Kidney (tissue), 14 donors: ENCODE results near the gene OTUB2. TPM values are rescaled to one million over a fixed set of nuclear protein-coding genes. Genes with fewer than 3 reads are reported as not detected.
A peak's percentile ranks its signal among the peaks of the same experiment; 100 is the strongest.

Experiments used
- DNase-seq, 5 donors: peaks; one replicate each; pipeline ENCODE4 v3.0.0-alpha.2; 2013 to 2020
- FAIRE-seq: peaks from 2 replicates; lab custom pipeline; 2012; peaks lifted over from hg19 to GRCh38; lab: Jason Lieb, UNC
- H3K27ac ChIP-seq, 2 donors: one replicate each; pipeline ENCODE4 v1.7.0; 2013; ENCODE audit warnings: low read depth in 2 of 2, low read length in 2 of 2, inconsistent platforms in 1 of 2
- H3K27me3 ChIP-seq: one replicate; pipeline ENCODE4 v1.7.1; 2013; ENCODE audit warnings: low read length, inconsistent platforms; ENCODE audit not compliant: control insufficient read depth, insufficient read depth
- H3K36me3 ChIP-seq, 3 donors: one replicate each; pipeline versions ENCODE4 v1.7.0 to v1.7.1; 2013; ENCODE audit warnings: low read length in 3 of 3, control low read depth in 1 of 3, inconsistent platforms in 1 of 3; ENCODE audit not compliant: insufficient read depth in 3 of 3, control insufficient read depth in 2 of 3
- H3K4me1 ChIP-seq, 3 donors: one replicate each; pipeline versions ENCODE4 v1.7.0 to v1.7.1; 2013; ENCODE audit warnings: low read length in 3 of 3, inconsistent platforms in 1 of 3, low read depth in 1 of 3; ENCODE audit not compliant: control insufficient read depth in 2 of 3, insufficient read depth in 2 of 3
- H3K4me3 ChIP-seq, 3 donors: one replicate each; pipeline versions ENCODE4 v1.7.0 to v1.8.1; 2013; ENCODE audit warnings: low read length in 3 of 3, control low read depth in 1 of 3, inconsistent platforms in 1 of 3
- H3K9ac ChIP-seq, 3 donors: one replicate each; pipeline versions ENCODE4 v1.7.0 to v1.7.1; 2013; ENCODE audit warnings: low read length in 3 of 3, control low read depth in 1 of 3, inconsistent platforms in 1 of 3
- H3K9me3 ChIP-seq, 3 donors: one replicate each; pipeline versions ENCODE4 v1.7.0 to v1.7.1; 2013; ENCODE audit warnings: low read length in 3 of 3, control low read depth in 1 of 3, inconsistent platforms in 1 of 3; ENCODE audit not compliant: control insufficient read depth in 2 of 3, insufficient read depth in 1 of 3
- CTCF ChIP-seq: IDR thresholded peaks from 3 replicates; pipeline ENCODE4 v1.5.1; 2012; ENCODE audit warnings: mild to moderate bottlenecking, moderate library complexity, borderline replicate concordance; ENCODE audit not compliant: insufficient read depth; ENCODE audit errors: extremely low read depth
- intact Hi-C: fragments of 100-400 bp; cut with DNase I; formaldehyde crosslinking; loops from one replicate; pipeline ENCODE4 v1.11.1; 2022
- polyA plus RNA-seq: library from polyadenylated mRNA; stranded (reverse); fragments of 350-450 nt; fragmentation: Illumina TruSeq; extraction: RNeasy Lipid Tissue Mini Kit (QIAGEN cat#74804); gene quantifications from one replicate; pipeline ENCODE4 v1.2.3, GENCODE V29; 2014; ENCODE audit warnings: low read depth, low replicate concordance; ENCODE audit not compliant: insufficient read depth
- total RNA-seq: library from RNA; stranded (reverse); fragmentation: NEBNext Ultra II Directional; extraction: Animal tissue kit (Norgen Biotek cat#: 25700); gene quantifications from one replicate; pipeline ENCODE4 v1.2.1, GENCODE V29; 2021
- donor health status: control.
- donor health status: control.
- donor health status: control.
- donor health status: control.
- donor health status: control.
- donor health status: DM: yes; HTN: yes; CAD: no.
- donor health status: Normal renal cell carcinoma (clear cell type).

The OTUB2 gene
- total and polyA plus RNA-seq, 2 donors from 2014 or later: 1.1 to 1.6 TPM

- Histone ChIP-seq H3K27ac (no peak overlapping the region), H3K36me3 (peaks cover 0 to 5% (median 2%) of the 10 kb centered on the region in 3 donors), H3K4me1 (no peaks in the 10 kb centered on the region), H3K9me3 (no peaks in the 10 kb centered on the region), H3K4me3 (no peak overlapping the region), H3K9ac (no peak overlapping the region), H3K27me3 (no peaks in the 10 kb centered on the region)
- intact Hi-C loops: no loop called here
- TF ChIP-seq CTCF: no peak
- DNase-seq (no peak), FAIRE-seq (no peak)
Observed at GRCh38 chr14:94040796-94041195, 14.7 kb downstream of the OTUB2 start.

GRCh38 chr14:94041551-94042346 lies 15.6 kb downstream of the OTUB2 start:
- intact Hi-C loops: no loop called here
- Histone ChIP-seq H3K4me3 (no peak overlapping the region), H3K27ac (no peak overlapping the region), H3K4me1 (no peaks in the 10 kb centered on the region), H3K9me3 (no peaks in the 10 kb centered on the region), H3K9ac (no peak overlapping the region), H3K36me3 (peaks cover 0 to 13% (median 2%) of the 10 kb centered on the region in 3 donors), H3K27me3 (no peaks in the 10 kb centered on the region)
- DNase-seq (peak in 1 of 5 donors; percentile 79), FAIRE-seq (no peak)
- no peak for TF ChIP-seq CTCF

- Histone ChIP-seq H3K9me3 (no peaks in the 10 kb centered on the region), H3K4me3 (no peak overlapping the region), H3K36me3 (peaks cover 0 to 13% (median 8%) of the 10 kb centered on the region in 3 donors), H3K4me1 (no peaks in the 10 kb centered on the region), H3K9ac (no peak overlapping the region), H3K27ac (no peak overlapping the region), H3K27me3 (no peaks in the 10 kb centered on the region)
- intact Hi-C loops: no loop called here
- TF ChIP-seq CTCF: no peak
- FAIRE-seq: no peak
- DNase-seq: no peak
Observed at GRCh38 chr14:94042433-94043091, 16.4 kb downstream of the OTUB2 start.
